ENCODE results near the gene C6orf163.

Gene C6orf163

GRCh38 chr6:87351583-87351982, 7.0 kb downstream of the C6orf163 start:
- no peak for DNase-seq (ENCODE audit: extremely low spot score, insufficient read length, low read depth)

GRCh38 chr6:87356181-87356580, 11.6 kb downstream of the C6orf163 start:
- FAIRE-seq, result no peak
- no peak for DNase-seq (ENCODE audit: extremely low spot score, insufficient read length, low read depth)

More at GRCh38 chr6:87351583-87351982, 7.0 kb downstream of the C6orf163 start:
- FAIRE-seq, result no peak

- no peak for DNase-seq (ENCODE audit: extremely low spot score, insufficient read length, low read depth)
- FAIRE-seq, result no peak
Observed at GRCh38 chr6:87357479-87358196, 13.0 kb downstream of the C6orf163 start.

GRCh38 chr6:87364602-87365252, 20.1 kb downstream of the C6orf163 start:
- no peak for FAIRE-seq
- DNase-seq (ENCODE audit: extremely low spot score, insufficient read length, low read depth), result no peak

DNA sequence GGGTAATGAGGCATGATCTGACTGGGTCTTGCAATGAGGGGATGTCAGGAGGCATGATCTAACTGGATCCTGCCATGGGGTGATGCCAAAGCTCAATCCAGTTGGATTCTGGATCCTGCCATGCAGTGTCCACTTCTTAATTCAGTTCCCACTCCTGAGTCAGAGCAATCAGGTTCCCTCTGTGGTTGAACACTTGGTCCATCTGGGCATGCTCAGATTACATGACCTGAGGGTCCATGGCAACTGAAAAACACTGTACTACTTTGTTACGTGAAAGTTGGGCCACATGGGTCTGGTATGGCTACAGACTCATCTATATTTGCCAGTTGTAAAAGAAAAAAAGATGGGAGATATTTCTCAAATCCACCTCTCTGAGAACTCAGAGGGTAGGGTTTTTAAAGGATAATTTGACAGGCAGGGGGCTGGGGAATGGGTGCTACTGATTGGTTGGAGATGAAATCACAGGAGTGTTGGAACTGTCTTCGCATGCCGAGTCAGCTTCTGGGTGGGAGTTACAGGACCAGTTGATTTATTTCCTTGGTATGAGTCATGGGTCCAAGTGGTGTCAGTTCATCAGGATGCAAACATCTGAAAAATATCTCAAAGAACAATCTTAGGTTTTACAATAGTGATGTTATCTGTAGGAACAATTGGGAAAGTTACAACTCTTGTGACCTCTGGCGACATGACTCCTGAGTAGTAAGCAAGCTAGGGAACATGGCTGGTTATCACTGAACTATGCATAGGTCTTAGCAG, 21.6 kb downstream of the C6orf163 start:
- FAIRE-seq (no peak), DNase-seq (ENCODE audit: extremely low spot score, insufficient read length, low read depth) (no peak)

DNA sequence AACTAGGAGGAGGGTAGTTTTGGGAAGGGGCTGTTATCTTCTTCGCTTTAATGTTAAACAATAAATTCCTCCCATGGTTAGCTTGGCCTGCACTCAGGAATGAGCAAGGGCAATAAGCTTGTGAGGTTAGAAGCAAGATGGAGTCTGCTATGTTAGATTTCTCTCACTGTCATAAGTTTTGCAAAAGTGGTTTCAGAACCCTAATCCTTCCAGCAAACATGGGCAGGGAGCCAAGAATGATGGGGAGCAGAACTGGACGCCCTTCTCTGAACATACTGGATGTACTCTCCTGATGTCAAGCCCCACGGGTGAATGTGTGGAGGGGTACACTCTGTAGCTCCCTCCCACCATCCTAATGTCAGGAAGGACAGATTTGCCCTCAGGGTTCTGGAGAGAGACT, 22.3 kb downstream of the C6orf163 start:
- DNase-seq (ENCODE audit: extremely low spot score, insufficient read length, low read depth), result no peak
- FAIRE-seq, result no peak

DNA sequence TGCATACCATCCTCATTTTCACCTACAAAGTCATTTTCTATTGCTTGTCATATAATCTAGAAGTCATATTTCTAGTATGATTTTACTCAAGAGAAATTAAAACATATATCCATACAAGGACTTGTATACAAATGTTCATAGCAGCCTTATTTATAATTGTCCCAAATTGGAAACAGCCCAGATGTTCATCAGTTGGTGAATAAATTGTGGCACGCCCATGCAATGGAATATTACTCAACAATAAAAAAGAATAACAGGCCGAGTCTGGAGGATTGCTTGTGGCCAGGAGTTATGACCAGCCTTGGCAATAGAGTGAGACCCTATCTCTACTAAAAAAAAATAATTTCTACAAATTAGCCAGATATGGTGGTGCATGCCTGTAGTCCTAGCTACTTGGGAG, 28.8 kb downstream of the C6orf163 start:
- DNase-seq (ENCODE audit: extremely low spot score, insufficient read length, low read depth), result no peak
- FAIRE-seq, result no peak

- FAIRE-seq (no peak), DNase-seq (ENCODE audit: extremely low spot score, insufficient read length, low read depth) (no peak)
Observed at GRCh38 chr6:87375315-87375714, 30.7 kb downstream of the C6orf163 start.

- DNase-seq (ENCODE audit: extremely low spot score, insufficient read length, low read depth) (no peak), FAIRE-seq (no peak)
Observed at GRCh38 chr6:87376643-87377042, 32.0 kb downstream of the C6orf163 start.

DNA sequence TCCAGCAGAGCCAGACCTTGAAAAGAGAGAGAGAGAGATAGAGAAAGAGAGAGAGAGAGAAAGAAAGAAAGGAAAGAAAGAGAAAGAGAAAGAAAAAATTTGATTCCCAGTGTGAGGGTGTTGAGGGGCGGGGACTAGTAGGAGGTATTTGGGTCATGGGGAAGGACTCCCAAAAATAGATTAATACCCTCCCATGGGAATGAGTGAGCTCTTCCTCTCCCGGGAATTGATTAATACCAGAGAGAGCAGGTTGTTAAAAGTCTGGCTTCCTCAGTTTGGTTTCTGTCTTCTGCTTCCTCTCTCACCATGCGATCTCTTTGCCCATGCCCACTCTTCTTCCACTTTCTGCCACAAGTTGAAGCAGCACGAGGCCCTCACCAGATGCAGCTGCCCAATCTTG, 34.3 kb downstream of the C6orf163 start:
- FAIRE-seq (peak; percentile 81), DNase-seq (ENCODE audit: extremely low spot score, insufficient read length, low read depth) (no peak)

- DNase-seq (ENCODE audit: extremely low spot score, insufficient read length, low read depth) (no peak), FAIRE-seq (no peak)
Observed at GRCh38 chr6:87382861-87383260, 38.2 kb downstream of the C6orf163 start.

GRCh38 chr6:87384038-87384437, 39.4 kb downstream of the C6orf163 start:
- no peak for FAIRE-seq
- DNase-seq (ENCODE audit: extremely low spot score, insufficient read length, low read depth), result no peak

GRCh38 chr6:87384449-87384848, 39.8 kb downstream of the C6orf163 start:
- FAIRE-seq (no peak), DNase-seq (ENCODE audit: extremely low spot score, insufficient read length, low read depth) (no peak)

- DNase-seq (ENCODE audit: extremely low spot score, insufficient read length, low read depth), result no peak
Observed at GRCh38 chr6:87391334-87391733, 46.7 kb downstream of the C6orf163 start.

GRCh38 chr6:87393026-87393622, 48.5 kb downstream of the C6orf163 start:
- peak; percentile 80 for FAIRE-seq
- peak; percentile 36 for DNase-seq (ENCODE audit: extremely low spot score, insufficient read length, low read depth)

More at GRCh38 chr6:87391334-87391733, 46.7 kb downstream of the C6orf163 start:
- FAIRE-seq, result peak; percentile 62

DNA sequence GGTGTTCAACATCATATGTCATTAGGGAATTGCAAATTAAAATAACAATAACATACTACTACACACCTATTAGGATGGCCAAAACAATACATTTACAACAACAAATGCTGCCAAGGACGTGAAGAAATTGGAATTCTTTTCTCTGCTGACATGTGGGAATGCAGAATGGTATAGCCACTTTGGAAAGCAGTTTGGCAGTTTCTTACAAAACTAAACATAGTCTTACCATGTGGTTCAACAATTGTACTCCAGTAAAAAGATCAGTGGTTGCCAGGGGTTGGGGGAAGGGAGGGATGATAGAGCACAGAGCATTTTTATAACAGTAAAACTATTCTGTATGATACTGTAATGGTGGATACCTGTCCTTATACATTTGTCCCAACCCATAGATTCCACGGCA, 50.8 kb downstream of the C6orf163 start:
- FAIRE-seq, result no peak
- no peak for DNase-seq (ENCODE audit: extremely low spot score, insufficient read length, low read depth)

- FAIRE-seq (no peak), DNase-seq (ENCODE audit: extremely low spot score, insufficient read length, low read depth) (no peak)
Observed at GRCh38 chr6:87396595-87397392, 52.2 kb downstream of the C6orf163 start.

DNA sequence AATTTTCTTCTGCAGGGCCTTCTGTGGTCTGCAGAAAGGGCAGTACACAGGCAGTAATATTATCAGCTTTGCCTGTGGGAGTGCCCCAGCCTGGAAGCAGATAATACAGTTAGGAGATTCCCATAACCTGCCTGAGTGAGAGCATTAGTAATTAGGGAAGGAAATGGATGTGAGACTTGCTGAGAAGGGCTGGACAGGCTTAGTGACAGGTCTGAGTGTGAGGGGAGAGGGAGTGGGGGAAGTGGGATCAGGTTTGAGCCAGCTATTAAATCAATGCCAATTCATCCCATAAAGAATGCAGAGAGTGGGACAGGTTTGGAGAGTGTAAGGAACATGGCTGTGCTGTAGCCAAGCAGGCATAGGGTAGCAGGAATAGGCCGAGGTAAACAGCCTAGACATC, 53.0 kb downstream of the C6orf163 start:
- no peak for FAIRE-seq
- no peak for DNase-seq (ENCODE audit: extremely low spot score, insufficient read length, low read depth)

DNA sequence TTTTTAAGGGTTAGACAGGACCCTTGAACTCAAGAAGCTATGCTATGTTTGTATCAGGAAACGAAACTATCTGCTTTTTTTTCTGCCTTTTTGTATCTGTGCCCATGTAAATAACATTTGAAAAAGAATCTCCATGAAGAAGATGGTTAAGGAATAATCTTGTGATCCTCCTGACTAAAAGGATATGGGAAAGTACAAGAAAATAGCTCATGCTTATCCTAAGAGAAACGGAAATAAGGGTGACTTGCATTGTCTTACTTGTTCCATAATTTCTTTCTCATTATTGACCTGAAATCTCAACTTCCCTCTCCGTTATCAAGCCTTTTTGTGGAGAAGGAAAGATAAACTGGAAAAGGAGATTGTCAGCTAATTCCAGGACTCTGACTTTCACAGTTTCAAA, 57.2 kb downstream of the C6orf163 start:
- DNase-seq (ENCODE audit: extremely low spot score, insufficient read length, low read depth) (no peak), FAIRE-seq (no peak)

GRCh38 chr6:87407561-87407900, 62.9 kb downstream of the C6orf163 start:
- DNase-seq (ENCODE audit: extremely low spot score, insufficient read length, low read depth) (no peak), FAIRE-seq (no peak)
